CD14-positive monocyte (primary cell): ENCODE data around the gene NRXN3. TPM values are rescaled to one million over a fixed set of nuclear protein-coding genes. Genes with fewer than 3 reads are reported as not detected.

Source experiments
- DNase-seq, 3 donors: peaks; one replicate each; pipeline ENCODE4 v3.0.0-alpha.2; 2011 to 2022
- H2AFZ ChIP-seq: 2 replicates; pipeline ENCODE4 v1.6.0; 2012; ENCODE audit warnings: mild to moderate bottlenecking, low read depth, low read length, inconsistent platforms; ENCODE audit not compliant: insufficient read depth, poor library complexity, severe bottlenecking
- H3K27ac ChIP-seq, 2 donors: 1 replicate in 1 of 2; 2 replicates in 1 of 2; pipeline ENCODE4 v1.5.1; 2012 to 2013; ENCODE audit warnings: low read length in 2 of 2, control low read depth in 1 of 2, inconsistent platforms in 1 of 2, low read depth in 1 of 2, mild to moderate bottlenecking in 1 of 2
- H3K27me3 ChIP-seq, 2 donors: one replicate each; pipeline versions ENCODE4 v1.6.0 to v1.6.1; 2011 to 2013; ENCODE audit warnings: low read length in 2 of 2; ENCODE audit not compliant: control insufficient read depth in 2 of 2, insufficient read depth in 2 of 2
- H3K36me3 ChIP-seq, 2 donors: replicated peaks in 1 of 2; 1 replicate in 1 of 2; 2 replicates in 1 of 2; pipeline versions ENCODE4 v1.5.1 to v1.6.1; 2012 to 2013; ENCODE audit warnings: low read length in 2 of 2, control low read depth in 1 of 2, inconsistent platforms in 1 of 2, mild to moderate bottlenecking in 1 of 2; ENCODE audit not compliant: insufficient read depth in 2 of 2, control insufficient read depth in 1 of 2
- H3K4me1 ChIP-seq, 2 donors: 1 replicate in 1 of 2; 2 replicates in 1 of 2; pipeline versions ENCODE4 v1.5.1 to v1.6.1; 2012 to 2013; ENCODE audit warnings: low read length in 2 of 2, control low read depth in 1 of 2, inconsistent platforms in 1 of 2, mild to moderate bottlenecking in 1 of 2, moderate library complexity in 1 of 2; ENCODE audit not compliant: insufficient read depth in 2 of 2, control insufficient read depth in 1 of 2
- H3K4me2 ChIP-seq: replicated peaks from 2 replicates; pipeline ENCODE3; 2012; ENCODE audit warnings: low read length, moderate library complexity, mild to moderate bottlenecking; ENCODE audit not compliant: poor library complexity, severe bottlenecking; ENCODE audit errors: extremely low read depth
- H3K4me3 ChIP-seq, 3 experiments: fragments of 200-600 bp in 1 of 3; sonication (generic) in 1 of 3; replicated peaks in 1 of 3; 1 replicate in 2 of 3; 2 replicates in 1 of 3; pipeline ENCODE4 v1.5.1; 2011 to 2013; ENCODE audit warnings: low read length in 3 of 3, mild to moderate bottlenecking in 3 of 3, control low read depth in 2 of 3, low read depth in 2 of 3, inconsistent platforms in 1 of 3, moderate library complexity in 1 of 3
- H3K79me2 ChIP-seq: 2 replicates; pipeline ENCODE4 v1.6.0; 2012; ENCODE audit warnings: mild to moderate bottlenecking, control low read depth, inconsistent platforms, low read length, moderate library complexity; ENCODE audit not compliant: insufficient read depth
- H3K9ac ChIP-seq: 2 replicates; pipeline ENCODE4 v1.6.0; 2017; ENCODE audit warnings: low read length, mild to moderate bottlenecking; ENCODE audit not compliant: insufficient read depth, poor library complexity, severe bottlenecking
- H3K9me3 ChIP-seq, 2 donors: replicated peaks in 1 of 2; 1 replicate in 1 of 2; 2 replicates in 1 of 2; pipeline versions ENCODE4 v1.5.1 to v1.6.1; 2012 to 2013; ENCODE audit warnings: low read length in 2 of 2, control low read depth in 1 of 2; ENCODE audit not compliant: control insufficient read depth in 1 of 2, insufficient read depth in 1 of 2
- H4K20me1 ChIP-seq: 2 replicates; pipeline ENCODE4 v1.6.0; 2012; ENCODE audit warnings: mild to moderate bottlenecking, low read length, control low read depth, moderate library complexity; ENCODE audit not compliant: insufficient read depth
- H3K27ac Mint-ChIP-seq, 7 donors: one replicate each; pipeline ENCODE4 v1.8.0; 2020; ENCODE audit warnings: mild to moderate bottlenecking in 7 of 7, mixed read lengths in 7 of 7, moderate library complexity in 6 of 7, inconsistent platforms in 2 of 7
- H3K27me3 Mint-ChIP-seq, 3 donors: one replicate each; pipeline ENCODE4 v1.8.0; 2021 to 2022; ENCODE audit warnings: low read depth in 3 of 3, mild to moderate bottlenecking in 3 of 3, mixed read lengths in 3 of 3, moderate library complexity in 3 of 3, inconsistent platforms in 1 of 3
- H3K36me3 Mint-ChIP-seq, 2 donors: one replicate each; pipeline ENCODE4 v1.8.0; 2020; ENCODE audit warnings: mixed read lengths in 2 of 2, inconsistent platforms in 1 of 2, mild to moderate bottlenecking in 1 of 2
- H3K4me1 Mint-ChIP-seq: one replicate; pipeline ENCODE4 v1.8.0; 2020; ENCODE audit warnings: mild to moderate bottlenecking, mixed read lengths
- H3K4me3 Mint-ChIP-seq, 2 donors: one replicate each; pipeline ENCODE4 v1.8.0; 2020; ENCODE audit warnings: mild to moderate bottlenecking in 2 of 2, mixed read lengths in 2 of 2, moderate library complexity in 1 of 2
- H3K9me3 Mint-ChIP-seq, 7 donors: one replicate each; pipeline ENCODE4 v1.8.0; 2020 to 2022; ENCODE audit warnings: mixed read lengths in 7 of 7, mild to moderate bottlenecking in 6 of 7, moderate library complexity in 6 of 7, inconsistent platforms in 2 of 7
- WGBS: methylation state at CpG from one replicate; pipeline ENCODE4 v1.1.5; 2013; ENCODE audit warnings: missing lambda C conversion rate; ENCODE audit not compliant: insufficient coverage; 5-methylcytosine and 5-hydroxymethylcytosine counted together
- intact Hi-C, 2 donors: fragments of 100-400 bp; cut with micrococcal nuclease; formaldehyde crosslinking; loops; one replicate each; pipeline versions ENCODE4 v1.15.0 to v1.15.1; 2023
- polyA plus RNA-seq, 3 donors: library from polyadenylated mRNA; depleted of rRNA in 1 of 3; unstranded in 2 of 3; stranded (reverse) in 1 of 3; fragments of 300-500 nt in 2 of 3; fragments of >200 nt in 1 of 3; fragmentation: Illumina TruSeq in 2 of 3; gene quantifications; 1 replicate in 2 of 3; 2 replicates in 1 of 3; pipeline ENCODE4 v1.2.3, GENCODE V29; 2012 to 2021
- TF ChIP-seq, protein P1 (sequence below): fragments of 200-600 bp; IDR thresholded peaks from one replicate; pipeline ENCODE4 v1.8.0; 2022; ENCODE audit warnings: antibody characterized with exemption, mild to moderate bottlenecking

NRXN3 gene
- polyA plus RNA-seq, 3 donors = not detected

DNA sequence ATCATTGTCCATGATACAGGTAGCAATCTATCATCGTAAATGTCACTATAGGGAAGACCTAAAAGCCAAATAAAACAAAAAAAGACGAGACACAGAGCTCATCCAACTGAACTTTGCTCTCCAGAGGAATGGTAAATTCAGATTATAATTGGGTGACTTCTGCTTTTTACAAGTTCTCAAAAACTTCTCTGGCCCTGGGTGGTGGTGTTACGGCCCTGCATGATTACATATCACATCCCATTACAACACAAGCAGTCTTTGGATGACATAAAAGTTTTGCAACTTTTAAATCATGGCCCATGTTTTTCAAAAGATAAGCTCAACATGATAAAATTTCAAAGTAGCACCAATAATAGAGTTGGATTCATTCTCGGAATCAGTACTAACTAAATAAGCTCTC, 1741.6 kb downstream of the NRXN3 start:
- Histone ChIP-seq H3K9me3 (no peaks in the 10 kb centered on the region), H3K36me3 (no peaks in the 10 kb centered on the region), H2AFZ (no peak overlapping the region), H3K4me3 (no peak overlapping the region), H3K4me2 (no peak overlapping the region), H3K27me3 (no peaks in the 10 kb centered on the region), H4K20me1 (no peaks in the 10 kb centered on the region), H3K79me2 (no peaks in the 10 kb centered on the region), H3K27ac (no peak overlapping the region), H3K4me1 (no peaks in the 10 kb centered on the region), H3K9ac (no peak overlapping the region)
- Mint-ChIP-seq H3K27ac (no peak overlapping the region), H3K4me1 (no peaks in the 10 kb centered on the region), H3K4me3 (no peak overlapping the region), H3K27me3 (no peaks in the 10 kb centered on the region), H3K36me3 (no peaks in the 10 kb centered on the region), H3K9me3 (peaks cover 0 to 6% (median 2%) of the 10 kb centered on the region in 7 donors)
- intact Hi-C loops = no loop called here
- 80% methylated on average over 1 of the region's 4 CpGs for WGBS
- DNase-seq = no peak
- TF ChIP-seq, protein P1, sequence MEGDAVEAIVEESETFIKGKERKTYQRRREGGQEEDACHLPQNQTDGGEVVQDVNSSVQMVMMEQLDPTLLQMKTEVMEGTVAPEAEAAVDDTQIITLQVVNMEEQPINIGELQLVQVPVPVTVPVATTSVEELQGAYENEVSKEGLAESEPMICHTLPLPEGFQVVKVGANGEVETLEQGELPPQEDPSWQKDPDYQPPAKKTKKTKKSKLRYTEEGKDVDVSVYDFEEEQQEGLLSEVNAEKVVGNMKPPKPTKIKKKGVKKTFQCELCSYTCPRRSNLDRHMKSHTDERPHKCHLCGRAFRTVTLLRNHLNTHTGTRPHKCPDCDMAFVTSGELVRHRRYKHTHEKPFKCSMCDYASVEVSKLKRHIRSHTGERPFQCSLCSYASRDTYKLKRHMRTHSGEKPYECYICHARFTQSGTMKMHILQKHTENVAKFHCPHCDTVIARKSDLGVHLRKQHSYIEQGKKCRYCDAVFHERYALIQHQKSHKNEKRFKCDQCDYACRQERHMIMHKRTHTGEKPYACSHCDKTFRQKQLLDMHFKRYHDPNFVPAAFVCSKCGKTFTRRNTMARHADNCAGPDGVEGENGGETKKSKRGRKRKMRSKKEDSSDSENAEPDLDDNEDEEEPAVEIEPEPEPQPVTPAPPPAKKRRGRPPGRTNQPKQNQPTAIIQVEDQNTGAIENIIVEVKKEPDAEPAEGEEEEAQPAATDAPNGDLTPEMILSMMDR = no peak

DNA sequence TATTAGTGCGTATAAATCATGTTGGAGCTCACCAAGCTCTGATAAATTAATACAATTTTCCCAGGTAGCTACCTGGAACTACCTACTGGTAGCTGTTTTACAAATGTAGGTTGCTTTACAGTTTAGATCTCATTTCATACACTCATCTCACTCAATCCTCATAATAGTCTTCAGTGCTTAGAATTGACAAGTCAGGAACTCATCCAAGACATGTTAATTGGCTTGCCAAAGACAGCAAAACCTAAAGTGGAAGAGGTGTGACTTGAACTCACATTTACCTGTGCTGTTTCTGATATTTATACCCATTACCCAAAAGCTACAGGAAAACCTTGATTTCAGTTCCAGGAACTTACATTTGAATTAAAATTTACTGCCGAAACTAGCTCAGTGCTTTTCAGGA, 1744.4 kb downstream of the NRXN3 start:
- Histone ChIP-seq H3K4me3 (no peak overlapping the region), H3K79me2 (no peaks in the 10 kb centered on the region), H3K27me3 (no peaks in the 10 kb centered on the region), H3K27ac (no peak overlapping the region), H3K4me2 (no peak overlapping the region), H3K9me3 (no peaks in the 10 kb centered on the region), H3K4me1 (no peaks in the 10 kb centered on the region), H2AFZ (no peak overlapping the region), H3K36me3 (no peaks in the 10 kb centered on the region), H4K20me1 (no peaks in the 10 kb centered on the region), H3K9ac (no peak overlapping the region)
- Mint-ChIP-seq H3K4me3 (no peak overlapping the region), H3K27ac (no peak overlapping the region), H3K27me3 (no peaks in the 10 kb centered on the region), H3K9me3 (peaks cover 0 to 7% (median 3%) of the 10 kb centered on the region in 7 donors), H3K4me1 (no peaks in the 10 kb centered on the region), H3K36me3 (no peaks in the 10 kb centered on the region)
- no CpG with 5 or more reads among the region's 2 CpGs for WGBS
- intact Hi-C loops = no loop called here
- no peak for DNase-seq
- TF ChIP-seq, protein P1 = no peak
